Keratinocyte (primary cell): ENCODE measurements around the gene NFAT5. TPM values are rescaled to one million over a fixed set of nuclear protein-coding genes. Genes with fewer than 3 reads are reported as not detected.

Source experiments
- DNase-seq: peaks from one replicate; pipeline ENCODE4 v3.0.0-alpha.2; 2011; ENCODE audit warnings: low read depth, missing footprints, low spot score
- FAIRE-seq: peaks from 2 replicates; lab custom pipeline; 2011; peaks lifted over from hg19 to GRCh38; lab: Jason Lieb, UNC
- H2AFZ ChIP-seq: 2 replicates; pipeline ENCODE4 v1.6.0; 2012; ENCODE audit warnings: low read length, control low read depth, inconsistent platforms; ENCODE audit not compliant: control insufficient read depth
- H3K27ac ChIP-seq: 2 replicates; pipeline ENCODE4 v1.5.1; 2011; ENCODE audit warnings: low read length; ENCODE audit not compliant: control insufficient read depth, insufficient read depth
- H3K27me3 ChIP-seq: 3 replicates; pipeline ENCODE4 v1.6.0; 2011; ENCODE audit warnings: low read length; ENCODE audit not compliant: control insufficient read depth, insufficient read depth; ENCODE audit errors: extremely low read depth
- H3K36me3 ChIP-seq, 2 experiments: 2 replicates in 1 of 2; 3 replicates in 1 of 2; pipeline ENCODE4 v1.5.1; 2011; ENCODE audit warnings: low read length in 2 of 2, mild to moderate bottlenecking in 1 of 2; ENCODE audit not compliant: control insufficient read depth in 2 of 2, insufficient read depth in 2 of 2; ENCODE audit errors: extremely low read depth in 1 of 2
- H3K4me1 ChIP-seq: 3 replicates; pipeline ENCODE4 v1.5.1; 2011; ENCODE audit warnings: low read length; ENCODE audit not compliant: control insufficient read depth, insufficient read depth; ENCODE audit errors: extremely low read depth
- H3K4me2 ChIP-seq: 3 replicates; pipeline ENCODE4 v1.6.0; 2011; ENCODE audit warnings: low read depth, low read length; ENCODE audit not compliant: control insufficient read depth, insufficient read depth; ENCODE audit errors: extremely low read depth
- H3K4me3 ChIP-seq, 3 experiments: fragments of 200-600 bp in 1 of 3; sonication (generic) in 1 of 3; 2 replicates in 2 of 3; 3 replicates in 1 of 3; pipeline ENCODE4 v1.5.1; 2011 to 2016; ENCODE audit warnings: low read length in 3 of 3, mild to moderate bottlenecking in 3 of 3, control low read depth in 2 of 3, inconsistent platforms in 1 of 3, low read depth in 1 of 3, mixed read lengths in 1 of 3, mixed run types in 1 of 3, moderate library complexity in 1 of 3; ENCODE audit not compliant: control insufficient read depth in 2 of 3, insufficient read depth in 2 of 3; ENCODE audit errors: extremely low read depth in 1 of 3
- H3K79me2 ChIP-seq: 2 replicates; pipeline ENCODE4 v1.6.0; 2012; ENCODE audit warnings: low read length; ENCODE audit not compliant: control insufficient read depth, insufficient read depth
- H3K9ac ChIP-seq: 3 replicates; pipeline ENCODE4 v1.6.0; 2011; ENCODE audit warnings: low read length; ENCODE audit not compliant: control insufficient read depth, insufficient read depth; ENCODE audit errors: extremely low read depth
- H3K9me1 ChIP-seq: 3 replicates; pipeline ENCODE4 v1.6.0; 2011; ENCODE audit warnings: low read length; ENCODE audit not compliant: control insufficient read depth, insufficient read depth; ENCODE audit errors: extremely low read depth
- H3K9me3 ChIP-seq: 2 replicates; pipeline ENCODE4 v1.5.1; 2012; ENCODE audit warnings: low read depth, low read length; ENCODE audit not compliant: control insufficient read depth
- H4K20me1 ChIP-seq: 3 replicates; pipeline ENCODE4 v1.6.0; 2011; ENCODE audit warnings: low read length; ENCODE audit not compliant: control insufficient read depth, insufficient read depth; ENCODE audit errors: extremely low read depth
- EZH2 ChIP-seq: IDR thresholded peaks from one replicate; pipeline ENCODE4 v1.6.1; 2012; ENCODE audit warnings: inconsistent platforms, mild to moderate bottlenecking, low read length, moderate library complexity
- dilution Hi-C: fragments of 300-500 bp; cut with MboI; formaldehyde crosslinking; loops from one replicate; pipeline ENCODE4 v1.7.0; 2020; ENCODE audit warnings: low sequenced_read_pairs; ENCODE audit not compliant: extremely low pct_ligation_motif_present
- polyA plus RNA-seq, 5 experiments: library from polyadenylated mRNA; depleted of rRNA in 3 of 5; stranded (reverse) in 3 of 5; stranded (forward) in 1 of 5; unstranded in 1 of 5; fragments of >200 nt; gene quantifications; 1 replicate in 1 of 5; 2 replicates in 3 of 5; 3 replicates in 1 of 5; pipeline versions ENCODE4 v1.2.1 to v1.2.3, GENCODE V29; 2011 to 2012; ENCODE audit warnings: missing spikeins in 2 of 5, low read depth in 1 of 5, low replicate concordance in 1 of 5
- TF ChIP-seq, protein P1 (sequence below), 3 experiments: IDR thresholded peaks in 1 of 3; conservative IDR thresholded peaks in 1 of 3; optimal IDR thresholded peaks in 1 of 3; 2 replicates in 2 of 3; 3 replicates in 1 of 3; pipeline versions ENCODE3 to v1.5.1; 2011; ENCODE audit warnings: low read length in 3 of 3, mild to moderate bottlenecking in 3 of 3, moderate library complexity in 2 of 3, control low read depth in 1 of 3, inconsistent platforms in 1 of 3; ENCODE audit not compliant: insufficient read depth in 2 of 3; ENCODE audit errors: extremely low read depth in 1 of 3

The NFAT5 gene
- polyA plus RNA-seq, 1 donor (not counting 4 experiments of a cell fraction or from before 2014, with no cell fraction given), result 24.9 TPM

- no peak overlapping the region for H3K4me2 ChIP-seq
- no peak overlapping the region for H3K9ac ChIP-seq
- peaks cover 80% of the 10 kb centered on the region for H3K79me2 ChIP-seq
- dilution Hi-C loops, result no loop called here
- no peak overlapping the region for H3K27ac ChIP-seq
- TF ChIP-seq EZH2, result no peak
- TF ChIP-seq, protein P1, sequence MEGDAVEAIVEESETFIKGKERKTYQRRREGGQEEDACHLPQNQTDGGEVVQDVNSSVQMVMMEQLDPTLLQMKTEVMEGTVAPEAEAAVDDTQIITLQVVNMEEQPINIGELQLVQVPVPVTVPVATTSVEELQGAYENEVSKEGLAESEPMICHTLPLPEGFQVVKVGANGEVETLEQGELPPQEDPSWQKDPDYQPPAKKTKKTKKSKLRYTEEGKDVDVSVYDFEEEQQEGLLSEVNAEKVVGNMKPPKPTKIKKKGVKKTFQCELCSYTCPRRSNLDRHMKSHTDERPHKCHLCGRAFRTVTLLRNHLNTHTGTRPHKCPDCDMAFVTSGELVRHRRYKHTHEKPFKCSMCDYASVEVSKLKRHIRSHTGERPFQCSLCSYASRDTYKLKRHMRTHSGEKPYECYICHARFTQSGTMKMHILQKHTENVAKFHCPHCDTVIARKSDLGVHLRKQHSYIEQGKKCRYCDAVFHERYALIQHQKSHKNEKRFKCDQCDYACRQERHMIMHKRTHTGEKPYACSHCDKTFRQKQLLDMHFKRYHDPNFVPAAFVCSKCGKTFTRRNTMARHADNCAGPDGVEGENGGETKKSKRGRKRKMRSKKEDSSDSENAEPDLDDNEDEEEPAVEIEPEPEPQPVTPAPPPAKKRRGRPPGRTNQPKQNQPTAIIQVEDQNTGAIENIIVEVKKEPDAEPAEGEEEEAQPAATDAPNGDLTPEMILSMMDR (optimal IDR thresholded peaks at IDR 0.05 in 1 of 3, IDR thresholded peaks at IDR 0.05 in 1 of 3, conservative IDR thresholded peaks at IDR 0.05 in 1 of 3; ENCODE audit: extremely low read depth in 1 of 3, insufficient read depth in 2 of 3, low read length in 3 of 3), result no peak
- H3K9me1 ChIP-seq, result no peaks in the 10 kb centered on the region
- no peaks in the 10 kb centered on the region for H4K20me1 ChIP-seq
- H3K4me1 ChIP-seq, result no peaks in the 10 kb centered on the region
- no peak overlapping the region for H3K4me3 ChIP-seq
- H3K36me3 ChIP-seq, result peaks cover 3 to 4% of the 10 kb centered on the region in 2 experiments
- H3K27me3 ChIP-seq, result no peaks in the 10 kb centered on the region
- FAIRE-seq, result no peak
- H3K9me3 ChIP-seq, result no peaks in the 10 kb centered on the region
- H2AFZ ChIP-seq, result no peak overlapping the region
- DNase-seq, result no peak
Measured at GRCh38 chr16:69620573-69620972, 54.8 kb downstream of the NFAT5 start.

DNA sequence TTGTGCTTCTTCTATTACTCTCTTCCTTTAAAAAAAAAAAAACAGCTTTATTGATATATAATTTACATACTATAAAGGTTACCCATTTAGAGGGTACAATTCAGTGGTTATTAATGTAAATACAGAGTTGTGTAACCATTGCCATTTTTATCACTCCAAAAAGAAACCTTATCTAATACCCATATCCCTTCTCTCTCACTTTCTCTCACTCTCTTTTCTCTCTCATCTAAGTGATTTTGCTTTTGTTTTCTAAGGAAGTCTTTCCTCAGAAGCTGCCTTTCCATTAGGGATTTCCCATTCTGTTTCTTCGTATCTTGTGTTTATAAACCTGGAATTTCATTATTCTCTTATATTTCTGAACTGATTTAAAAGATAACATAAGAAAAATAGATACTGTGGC, 55.5 kb downstream of the NFAT5 start:
- FAIRE-seq (no peak), DNase-seq (no peak)
- dilution Hi-C loops, result no loop called here

More for the DNA sequence above, 55.5 kb downstream of the NFAT5 start:
- H3K79me2 ChIP-seq, result peaks cover 77% of the 10 kb centered on the region
- H3K9me3 ChIP-seq, result no peaks in the 10 kb centered on the region
- H3K9ac ChIP-seq, result no peak overlapping the region
- H3K9me1 ChIP-seq, result no peaks in the 10 kb centered on the region
- no peak overlapping the region for H3K4me3 ChIP-seq
- no peak overlapping the region for H3K27ac ChIP-seq
- H3K27me3 ChIP-seq, result no peaks in the 10 kb centered on the region
- H3K36me3 ChIP-seq, result peaks cover 1 to 3% of the 10 kb centered on the region in 2 experiments
- no peak for TF ChIP-seq EZH2
- TF ChIP-seq, protein P1 (optimal IDR thresholded peaks at IDR 0.05 in 1 of 3, IDR thresholded peaks at IDR 0.05 in 1 of 3, conservative IDR thresholded peaks at IDR 0.05 in 1 of 3; ENCODE audit: extremely low read depth in 1 of 3, insufficient read depth in 2 of 3, low read length in 3 of 3), result no peak
- no peak overlapping the region for H2AFZ ChIP-seq
- no peak overlapping the region for H3K4me2 ChIP-seq
- no peaks in the 10 kb centered on the region for H4K20me1 ChIP-seq
- peaks cover 2% of the 10 kb centered on the region for H3K4me1 ChIP-seq
